ENCODE measurements around the gene ARL15.

The ARL15 gene

GRCh38 chr5:54257366-54258118, 52.8 kb downstream of the ARL15 start:
- DNase-seq (ENCODE audit: low read depth) = no peak
- no peak for TF ChIP-seq CTCF (IDR thresholded peaks at IDR 0.05; ENCODE audit: insufficient read depth, low read depth, low read length, missing control alignments)
- no peak overlapping the region for H3K4me3 ChIP-seq (ENCODE audit: low read depth, low read length)

GRCh38 chr5:54254482-54255198, 55.7 kb downstream of the ARL15 start:
- peak; percentile 3 for TF ChIP-seq CTCF (IDR thresholded peaks at IDR 0.05; ENCODE audit: insufficient read depth, low read depth, low read length, missing control alignments)
- DNase-seq (ENCODE audit: low read depth) = no peak
- no peak overlapping the region for H3K4me3 ChIP-seq (ENCODE audit: low read depth, low read length)

- TF ChIP-seq CTCF (IDR thresholded peaks at IDR 0.05; ENCODE audit: insufficient read depth, low read depth, low read length, missing control alignments) = no peak
- H3K4me3 ChIP-seq (ENCODE audit: low read depth, low read length) = no peak overlapping the region
- DNase-seq (ENCODE audit: low read depth) = no peak
Observed at GRCh38 chr5:54251981-54252380, 58.4 kb downstream of the ARL15 start.

GRCh38 chr5:54249210-54250028, 61.0 kb downstream of the ARL15 start:
- no peak overlapping the region for H3K4me3 ChIP-seq (ENCODE audit: low read depth, low read length)
- TF ChIP-seq CTCF (IDR thresholded peaks at IDR 0.05; ENCODE audit: insufficient read depth, low read depth, low read length, missing control alignments) = no peak
- peak; percentile 31 for DNase-seq (ENCODE audit: low read depth)

DNA sequence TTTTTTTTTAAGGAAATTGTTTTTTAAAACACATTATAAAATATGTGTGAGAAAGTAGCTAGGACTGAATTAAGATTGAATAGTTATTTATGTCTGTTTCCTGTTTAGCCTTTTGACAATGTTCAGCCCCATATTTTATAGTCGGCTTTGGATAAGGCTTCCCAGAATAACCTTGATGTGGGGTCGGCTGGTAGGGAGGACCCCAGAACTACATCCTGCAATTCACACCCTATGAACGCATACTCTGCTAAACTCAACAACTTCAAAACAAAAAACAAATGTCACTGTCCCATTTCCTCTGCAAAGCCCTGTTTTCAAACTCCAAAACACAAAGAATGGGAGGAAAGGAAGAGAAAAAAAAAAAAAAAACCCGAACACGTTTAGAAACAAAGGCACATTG, 63.1 kb downstream of the ARL15 start:
- no peak overlapping the region for H3K4me3 ChIP-seq (ENCODE audit: low read depth, low read length)
- no peak for DNase-seq (ENCODE audit: low read depth)
- no peak for TF ChIP-seq CTCF (IDR thresholded peaks at IDR 0.05; ENCODE audit: insufficient read depth, low read depth, low read length, missing control alignments)

GRCh38 chr5:54243483-54244080, 66.8 kb downstream of the ARL15 start:
- no peak overlapping the region for H3K4me3 ChIP-seq (ENCODE audit: low read depth, low read length)
- DNase-seq (ENCODE audit: low read depth) = peak; percentile 51

More at GRCh38 chr5:54243483-54244080, 66.8 kb downstream of the ARL15 start:
- peak; percentile 62 for TF ChIP-seq CTCF (IDR thresholded peaks at IDR 0.05; ENCODE audit: insufficient read depth, low read depth, low read length, missing control alignments)

Data from GM12865 (cell line).